Neural crest cell (in vitro differentiated cells): Measurements from ENCODE around the gene ZNF490. TPM values are rescaled to one million over a fixed set of nuclear protein-coding genes. Genes with fewer than 3 reads are reported as not detected.
"Not testable (repeated sequence)": the region's sequence is repeated elsewhere in the genome, so short reads cannot be mapped to it uniquely, and the experiment has no call there.

ENCODE experiments used
- DNase-seq: peaks from one replicate; pipeline ENCODE4 v3.0.0; 2021; ENCODE audit warnings: low read depth, mixed read lengths, low spot score
- H3K27ac Mint-ChIP-seq: one replicate; pipeline ENCODE4 v1.8.0; 2021; ENCODE audit warnings: mild to moderate bottlenecking, mixed read lengths; ENCODE audit not compliant: unreplicated experiment
- H3K27me3 Mint-ChIP-seq: 2 replicates; pipeline ENCODE4 v1.8.0; 2021; ENCODE audit warnings: low read depth, mild to moderate bottlenecking, mixed read lengths
- H3K36me3 Mint-ChIP-seq: 2 replicates; pipeline ENCODE4 v1.8.0; 2021; ENCODE audit warnings: low read depth, mild to moderate bottlenecking, mixed read lengths
- H3K4me1 Mint-ChIP-seq: 2 replicates; pipeline ENCODE4 v1.8.0; 2021; ENCODE audit warnings: mixed read lengths
- H3K4me3 Mint-ChIP-seq: one replicate; pipeline ENCODE4 v1.8.0; 2021; ENCODE audit warnings: mild to moderate bottlenecking, mixed read lengths
- H3K9me3 Mint-ChIP-seq: 2 replicates; pipeline ENCODE4 v1.8.0; 2021; ENCODE audit warnings: mixed read lengths
- CTCF ChIP-seq: fragments of 200-600 bp; sonication (generic); conservative IDR thresholded peaks from 2 replicates; pipeline ENCODE4 v1.5.0; 2021; ENCODE audit warnings: antibody characterized with exemption, mild to moderate bottlenecking
- total RNA-seq: library from RNA; stranded (reverse); gene quantifications from 2 replicates; pipeline ENCODE4 v1.2.1, GENCODE V29; 2021

ZNF490 gene
- total RNA-seq, 1 donor from 2014 or later, result 12.2 TPM

- no peak overlapping the region for H3K27ac Mint-ChIP-seq
- DNase-seq, result no peak
- TF ChIP-seq CTCF, result no peak
- no peaks in the 10 kb centered on the region for H3K4me1 Mint-ChIP-seq
- H3K9me3 Mint-ChIP-seq, result peaks cover 21% of the 10 kb centered on the region
- no peaks in the 10 kb centered on the region for H3K27me3 Mint-ChIP-seq
- H3K36me3 Mint-ChIP-seq, result peaks cover 68% of the 10 kb centered on the region
- no peak overlapping the region for H3K4me3 Mint-ChIP-seq
Observed at GRCh38 chr19:12578641-12579040, 32.0 kb downstream of the ZNF490 start.

- Mint-ChIP-seq H3K4me1 (peaks cover 5% of the 10 kb centered on the region), H3K36me3 (peaks cover 29% of the 10 kb centered on the region), H3K9me3 (peaks cover 4% of the 10 kb centered on the region), H3K4me3 (no peak overlapping the region), H3K27me3 (no peaks in the 10 kb centered on the region), H3K27ac (no peak overlapping the region)
- TF ChIP-seq CTCF, result no peak
- DNase-seq, result no peak
Observed at GRCh38 chr19:12574036-12574435, 36.6 kb downstream of the ZNF490 start.

- no peak for DNase-seq
- H3K4me3 Mint-ChIP-seq, result no peak overlapping the region
- peaks cover 11% of the 10 kb centered on the region for H3K4me1 Mint-ChIP-seq
- no peaks in the 10 kb centered on the region for H3K9me3 Mint-ChIP-seq
- TF ChIP-seq CTCF, result no peak
- no peak overlapping the region for H3K27ac Mint-ChIP-seq
- H3K36me3 Mint-ChIP-seq, result no peaks in the 10 kb centered on the region
- H3K27me3 Mint-ChIP-seq, result peaks cover 4% of the 10 kb centered on the region
Observed at GRCh38 chr19:12567951-12568350, 42.7 kb downstream of the ZNF490 start.

- not testable (repeated sequence) for H3K36me3 Mint-ChIP-seq, DNase-seq, H3K4me3 Mint-ChIP-seq, H3K4me1 Mint-ChIP-seq, H3K27me3 Mint-ChIP-seq, H3K27ac Mint-ChIP-seq, H3K9me3 Mint-ChIP-seq
Observed at GRCh38 chr19:12566380-12566779, 44.2 kb downstream of the ZNF490 start.

- Mint-ChIP-seq H3K27ac (no peak overlapping the region), H3K36me3 (no peaks in the 10 kb centered on the region)
Observed at GRCh38 chr19:12564016-12564664, 46.5 kb downstream of the ZNF490 start.

More at GRCh38 chr19:12564016-12564664, 46.5 kb downstream of the ZNF490 start:
- peak; percentile 98 for DNase-seq
- no peak overlapping the region for H3K4me3 Mint-ChIP-seq
- peak; percentile 94 for TF ChIP-seq CTCF
- H3K27me3 Mint-ChIP-seq, result peaks cover 7% of the 10 kb centered on the region
- no peaks in the 10 kb centered on the region for H3K9me3 Mint-ChIP-seq
- peaks cover 5% of the 10 kb centered on the region for H3K4me1 Mint-ChIP-seq
